Mesenteric fat pad (tissue), 1 donor: ENCODE data around the gene GRID2IP. TPM values are rescaled to one million over a fixed set of nuclear protein-coding genes. Genes with fewer than 3 reads are reported as not detected.
"Not testable (repeated sequence)": the region's sequence is repeated elsewhere in the genome, so short reads cannot be mapped to it uniquely, and the experiment has no call there.

Experiments
- DNase-seq: peaks from one replicate; pipeline ENCODE4 v3.0.0-alpha.2; 2020; ENCODE audit warnings: low spot score
- total RNA-seq: library from RNA; stranded (reverse); fragmentation: NEBNext Ultra II Directional; extraction: Animal tissue kit (Norgen Biotek cat#: 25700); gene quantifications from one replicate; pipeline ENCODE4 v1.2.1, GENCODE V29; 2021
- donor health status: DM: yes; HTN: yes; CAD: no.

GRID2IP gene
- total RNA-seq, 1 donor from 2014 or later, result not detected

GRCh38 chr7:6450591-6450990 lies 100.7 kb downstream of the GRID2IP start:
- not testable (repeated sequence) for DNase-seq

GRCh38 chr7:6449884-6450283 lies 101.4 kb downstream of the GRID2IP start:
- not testable (repeated sequence) for DNase-seq

GRCh38 chr7:6448943-6449543 lies 102.2 kb downstream of the GRID2IP start:
- no peak for DNase-seq

- DNase-seq, result peak; percentile 99
Observed at GRCh38 chr7:6447581-6448199, 103.6 kb downstream of the GRID2IP start, which contains the start of gene DAGLB. Gene DAGLB (minus strand): TSS chr7:6447954. CDS start chr7:6447842, 112 bp downstream.

Other genes with a start within 250 kb of the GRID2IP start
- 15.0 TPM for gene FAM220A, start 202.5 kb downstream of the GRID2IP start, total RNA-seq
- 229 TPM for gene RAC1, start 176.9 kb downstream of the GRID2IP start, total RNA-seq
- gene DAGLB, start 103.5 kb downstream of the GRID2IP start, total RNA-seq, result 25.1 TPM
- gene KDELR2, start 67.3 kb downstream of the GRID2IP start, total RNA-seq, result 156 TPM
- gene ZDHHC4, start 26.0 kb upstream of the GRID2IP start, total RNA-seq, result 53.9 TPM
- gene INTS15, start 38.6 kb upstream of the GRID2IP start, total RNA-seq, result 26.2 TPM
- gene ZNF853, start 64.1 kb upstream of the GRID2IP start, total RNA-seq, result 4.1 TPM
- 27.7 TPM for gene ZNF316, start 85.9 kb upstream of the GRID2IP start, total RNA-seq
- 16.6 TPM for gene ZNF12, start 155.5 kb upstream of the GRID2IP start, total RNA-seq
- not detected for gene RSPH10B2, start 202.6 kb upstream of the GRID2IP start, total RNA-seq